ENCODE data around the gene FIBIN. TPM values are rescaled to one million over a fixed set of nuclear protein-coding genes. Genes with fewer than 3 reads are reported as not detected.
"Not testable (repeated sequence)": the region's sequence is repeated elsewhere in the genome, so short reads cannot be mapped to it uniquely, and the experiment has no call there.

Gene FIBIN
- total and polyA plus RNA-seq, 10 donors, result 1.00 to 17.9 (median 6.9) TPM

DNA sequence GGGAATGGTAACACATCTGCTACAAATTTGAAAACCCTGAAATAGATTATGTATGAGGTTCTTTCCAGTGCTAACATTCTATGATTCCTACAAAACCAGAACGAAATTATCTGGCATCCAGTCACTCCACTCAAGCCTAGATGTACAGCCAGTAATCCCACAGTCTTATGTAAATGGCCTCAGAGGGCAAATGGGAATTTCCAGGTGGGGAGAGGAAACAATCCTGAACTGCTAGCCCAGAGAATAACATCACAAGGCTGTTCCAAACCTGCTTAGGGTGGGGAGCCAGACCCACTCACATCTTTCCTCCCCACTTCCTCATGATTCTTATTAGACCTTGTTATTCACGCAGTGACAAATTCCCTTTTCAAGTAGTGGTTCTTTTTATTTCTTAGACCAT lies 3.5 kb downstream of the FIBIN start:
- intact Hi-C loops (cut with DNase I; ENCODE audit: low total_unique reads), result no loop called here
- peaks cover 0 to 10% (median 0%) of the 10 kb centered on the region in 7 donors for H3K27me3 ChIP-seq (replicated peaks in 1 of 7)
- H3K4me3 ChIP-seq, result no peak overlapping the region
- WGBS, 5 donors, result 47 to 63% (median 51%) methylated on average over 2 of the region's 2 CpGs
- no peaks in the 10 kb centered on the region for H3K9me3 ChIP-seq
- H3K36me3 ChIP-seq, result no peaks in the 10 kb centered on the region
- no peak overlapping the region for H3K27ac ChIP-seq
- no peaks in the 10 kb centered on the region for H3K4me1 ChIP-seq
- TF ChIP-seq POLR2AphosphoS5 (IDR thresholded peaks at IDR 0.05) (no peak), CTCF (IDR thresholded peaks at IDR 0.05 in 8 of 11, conservative IDR thresholded peaks at IDR 0.05 in 3 of 11) (no peak), POLR2A (IDR thresholded peaks at IDR 0.05) (no peak)
- no peak for DNase-seq

- DNase-seq; H3K9me3 ChIP-seq; H3K36me3 ChIP-seq; H3K4me3 ChIP-seq; H3K27me3 ChIP-seq (replicated peaks in 1 of 7); H3K27ac ChIP-seq; H3K4me1 ChIP-seq; intact Hi-C loops (cut with DNase I; ENCODE audit: low total_unique reads): not testable (repeated sequence)
- 61 to 81% (median 71%) methylated on average over 4 of the region's 4 CpGs for WGBS, 5 donors
Observed at GRCh38 chr11:27001136-27001730, 7.3 kb downstream of the FIBIN start.

DNA sequence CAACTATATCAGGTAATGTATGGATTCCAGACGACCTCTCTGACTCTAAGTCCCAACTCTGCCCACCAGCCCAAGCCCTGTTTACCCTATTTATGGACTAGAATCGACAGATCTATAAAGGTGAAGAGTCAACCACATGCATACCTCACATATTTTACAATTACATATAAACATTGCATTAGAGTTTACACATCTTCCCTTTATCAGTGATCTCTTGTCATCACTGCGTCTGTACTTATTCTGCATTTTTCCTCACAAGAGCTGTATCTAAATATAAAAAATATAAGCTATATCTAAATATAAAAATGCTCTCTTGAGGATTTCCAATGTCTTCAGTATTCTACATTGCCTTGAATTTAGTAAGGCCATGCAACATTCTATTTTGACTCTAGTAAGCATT lies 8.5 kb downstream of the FIBIN start:
- no peaks in the 10 kb centered on the region for H3K4me1 ChIP-seq
- DNase-seq, result no peak
- intact Hi-C loops (cut with DNase I; ENCODE audit: low total_unique reads), result no loop called here
- no peaks in the 10 kb centered on the region for H3K27me3 ChIP-seq (replicated peaks in 1 of 7)
- 57 to 67% (median 61%) methylated on average over 3 of the region's 3 CpGs for WGBS, 5 donors
- no peaks in the 10 kb centered on the region for H3K9me3 ChIP-seq
- no peaks in the 10 kb centered on the region for H3K36me3 ChIP-seq
- H3K4me3 ChIP-seq, result no peak overlapping the region
- H3K27ac ChIP-seq, result no peak overlapping the region
- TF ChIP-seq POLR2A (IDR thresholded peaks at IDR 0.05) (no peak), CTCF (IDR thresholded peaks at IDR 0.05 in 8 of 11, conservative IDR thresholded peaks at IDR 0.05 in 3 of 11) (no peak), POLR2AphosphoS5 (IDR thresholded peaks at IDR 0.05) (no peak)

- H3K27ac ChIP-seq, result no peak overlapping the region
- no peak overlapping the region for H3K4me3 ChIP-seq
- intact Hi-C loops (cut with DNase I; ENCODE audit: low total_unique reads), result no loop called here
- TF ChIP-seq POLR2A (IDR thresholded peaks at IDR 0.05) (no peak), CTCF (IDR thresholded peaks at IDR 0.05 in 8 of 11, conservative IDR thresholded peaks at IDR 0.05 in 3 of 11) (no peak), POLR2AphosphoS5 (IDR thresholded peaks at IDR 0.05) (no peak)
- no peaks in the 10 kb centered on the region for H3K4me1 ChIP-seq
- no peaks in the 10 kb centered on the region for H3K27me3 ChIP-seq (replicated peaks in 1 of 7)
- no peak for DNase-seq
- no peaks in the 10 kb centered on the region for H3K36me3 ChIP-seq
- no peaks in the 10 kb centered on the region for H3K9me3 ChIP-seq
- WGBS, 5 donors, result 36 to 52% (median 42%) methylated on average over 4 of the region's 4 CpGs
Observed at GRCh38 chr11:27002838-27003237, 8.9 kb downstream of the FIBIN start.

GRCh38 chr11:27004103-27004502 lies 10.2 kb downstream of the FIBIN start:
- no peak for TF ChIP-seq POLR2AphosphoS5 (IDR thresholded peaks at IDR 0.05)
- TF ChIP-seq CTCF (IDR thresholded peaks at IDR 0.05 in 8 of 11, conservative IDR thresholded peaks at IDR 0.05 in 3 of 11), result no peak
- TF ChIP-seq POLR2A (IDR thresholded peaks at IDR 0.05), result no peak
- H3K4me3 ChIP-seq, result no peak overlapping the region
- intact Hi-C loops (cut with DNase I; ENCODE audit: low total_unique reads), result no loop called here
- no peaks in the 10 kb centered on the region for H3K9me3 ChIP-seq
- no peak overlapping the region for H3K27ac ChIP-seq
- H3K36me3 ChIP-seq, result no peaks in the 10 kb centered on the region
- WGBS, 5 donors, result 82 to 100% (median 92%) methylated on average over 2 of the region's 2 CpGs
- no peaks in the 10 kb centered on the region for H3K27me3 ChIP-seq (replicated peaks in 1 of 7)
- H3K4me1 ChIP-seq, result no peaks in the 10 kb centered on the region
- DNase-seq, result no peak
